H9 (cell line): ENCODE measurements around the gene MYL9. TPM values are rescaled to one million over a fixed set of nuclear protein-coding genes. Genes with fewer than 3 reads are reported as not detected.

Experiments used
- DNase-seq: peaks from one replicate; pipeline ENCODE4 v3.0.0-alpha.2; 2017
- H2AFZ ChIP-seq: one replicate; pipeline ENCODE4 v1.6.1; 2013; ENCODE audit warnings: mild to moderate bottlenecking, low read length, control low read depth, moderate library complexity
- H2AK5ac ChIP-seq: 2 replicates; pipeline ENCODE4 v1.6.1; 2013; ENCODE audit warnings: low read length, control low read depth, mixed read lengths; ENCODE audit not compliant: insufficient read length
- H2BK120ac ChIP-seq: one replicate; pipeline ENCODE4 v1.6.1; 2013; ENCODE audit warnings: low read depth, mild to moderate bottlenecking, low read length, control low read depth, inconsistent platforms; ENCODE audit not compliant: poor library complexity, severe bottlenecking
- H2BK12ac ChIP-seq: 2 replicates; pipeline ENCODE4 v1.6.1; 2013; ENCODE audit warnings: low read length, control low read depth, mixed read lengths, low read depth; ENCODE audit not compliant: insufficient read length
- H2BK15ac ChIP-seq: 2 replicates; pipeline ENCODE4 v1.6.1; 2013; ENCODE audit warnings: low read depth, low read length, control low read depth
- H2BK20ac ChIP-seq: one replicate; pipeline ENCODE4 v1.6.1; 2013; ENCODE audit warnings: low read depth, mild to moderate bottlenecking, low read length, control low read depth, inconsistent platforms; ENCODE audit not compliant: poor library complexity, severe bottlenecking
- H2BK5ac ChIP-seq: 2 replicates; pipeline ENCODE4 v1.6.1; 2013; ENCODE audit warnings: low read length, control low read depth, mixed read lengths; ENCODE audit not compliant: insufficient read length
- H3K14ac ChIP-seq: 2 replicates; pipeline ENCODE4 v1.6.1; 2013; ENCODE audit warnings: low read length, control low read depth; ENCODE audit not compliant: insufficient read depth
- H3K18ac ChIP-seq: 2 replicates; pipeline ENCODE4 v1.6.1; 2013; ENCODE audit warnings: low read depth, mild to moderate bottlenecking, mixed read lengths, low read length, control low read depth; ENCODE audit not compliant: insufficient read length
- H3K23ac ChIP-seq: 2 replicates; pipeline ENCODE4 v1.6.1; 2013; ENCODE audit warnings: low read length, control low read depth, mixed read lengths, low read depth; ENCODE audit not compliant: insufficient read length
- H3K23me2 ChIP-seq: 2 replicates; pipeline ENCODE4 v1.6.1; 2013; ENCODE audit warnings: low read depth, mild to moderate bottlenecking, mixed read lengths, low read length, control low read depth; ENCODE audit not compliant: insufficient read length, poor library complexity, severe bottlenecking
- H3K27ac ChIP-seq: 2 replicates; pipeline ENCODE4 v1.5.1; 2013; ENCODE audit warnings: low read length, control low read depth, mixed read lengths, low read depth; ENCODE audit not compliant: insufficient read length
- H3K27me3 ChIP-seq: 2 replicates; pipeline ENCODE4 v1.6.1; 2013; ENCODE audit warnings: low read length, control low read depth, inconsistent platforms; ENCODE audit not compliant: insufficient read depth
- H3K4ac ChIP-seq: 2 replicates; pipeline ENCODE4 v1.6.1; 2013; ENCODE audit warnings: low read depth, mild to moderate bottlenecking, control low read depth, inconsistent platforms, low read length, moderate library complexity
- H3K4me1 ChIP-seq: 2 replicates; pipeline ENCODE4 v1.6.1; 2013; ENCODE audit warnings: low read length, control low read depth, inconsistent platforms; ENCODE audit not compliant: insufficient read depth
- H3K4me2 ChIP-seq: 2 replicates; pipeline ENCODE4 v1.6.1; 2013; ENCODE audit warnings: low read length, control low read depth, mixed read lengths; ENCODE audit not compliant: insufficient read length, insufficient read depth
- H3K56ac ChIP-seq: 2 replicates; pipeline ENCODE4 v1.6.1; 2013; ENCODE audit warnings: low read depth, mild to moderate bottlenecking, mixed read lengths, low read length, control low read depth; ENCODE audit not compliant: insufficient read length
- H3K79me1 ChIP-seq: 2 replicates; pipeline ENCODE4 v1.6.1; 2013; ENCODE audit warnings: low read depth, mild to moderate bottlenecking, moderate library complexity, low read length, control low read depth, inconsistent platforms; ENCODE audit not compliant: insufficient read depth, poor library complexity, severe bottlenecking
- H3K79me2 ChIP-seq: 2 replicates; pipeline ENCODE4 v1.6.1; 2013; ENCODE audit warnings: low read length, control low read depth, inconsistent platforms; ENCODE audit not compliant: insufficient read depth
- H3K9ac ChIP-seq: 2 replicates; pipeline ENCODE4 v1.6.1; 2013; ENCODE audit warnings: low read length, control low read depth, mixed read lengths; ENCODE audit not compliant: insufficient read length; ENCODE audit errors: extremely low read depth
- H3K9me3 ChIP-seq: one replicate; pipeline ENCODE4 v1.6.1; 2013; ENCODE audit warnings: low read depth, low read length, inconsistent platforms; ENCODE audit not compliant: control insufficient read depth
- H3T11ph ChIP-seq: one replicate; pipeline ENCODE4 v1.6.1; 2013; ENCODE audit warnings: mild to moderate bottlenecking, low read length, control low read depth, inconsistent platforms
- H4K20me1 ChIP-seq: one replicate; pipeline ENCODE4 v1.6.1; 2013; ENCODE audit not compliant: control insufficient read depth, insufficient read length, insufficient read depth
- H4K5ac ChIP-seq: 2 replicates; pipeline ENCODE4 v1.6.1; 2013; ENCODE audit warnings: low read depth, mild to moderate bottlenecking, mixed read lengths, low read length, control low read depth; ENCODE audit not compliant: insufficient read length
- H4K8ac ChIP-seq: replicated peaks from 2 replicates; pipeline ENCODE4 v1.6.1; 2013; ENCODE audit warnings: low read length, control low read depth, mixed read lengths, low read depth; ENCODE audit not compliant: insufficient read length
- H4K91ac ChIP-seq: 2 replicates; pipeline ENCODE4 v1.6.1; 2013; ENCODE audit warnings: low read depth, mild to moderate bottlenecking, moderate library complexity, mixed read lengths, low read length, control low read depth; ENCODE audit not compliant: insufficient read length
- H3K27ac Mint-ChIP-seq, 3 experiments: 2 replicates in 2 of 3; 3 replicates in 1 of 3; pipeline ENCODE4 v1.8.0; 2020 to 2021; ENCODE audit warnings: mixed read lengths in 3 of 3, mild to moderate bottlenecking in 1 of 3, moderate library complexity in 1 of 3
- H3K27me3 Mint-ChIP-seq: 2 replicates; pipeline ENCODE4 v1.8.0; 2021; ENCODE audit warnings: low read depth, mild to moderate bottlenecking, moderate library complexity, mixed read lengths
- H3K36me3 Mint-ChIP-seq, 3 experiments: 2 replicates in 2 of 3; 3 replicates in 1 of 3; pipeline ENCODE4 v1.8.0; 2020 to 2021; ENCODE audit warnings: low read depth in 3 of 3, mixed read lengths in 3 of 3; ENCODE audit not compliant: insufficient read depth in 1 of 3
- H3K4me1 Mint-ChIP-seq, 2 experiments: 2 replicates each; pipeline ENCODE4 v1.8.0; 2020; ENCODE audit warnings: mixed read lengths in 2 of 2
- H3K4me3 Mint-ChIP-seq, 2 experiments: 2 replicates in 1 of 2; 3 replicates in 1 of 2; pipeline ENCODE4 v1.8.0; 2020 to 2021; ENCODE audit warnings: mild to moderate bottlenecking in 2 of 2, mixed read lengths in 2 of 2, moderate library complexity in 1 of 2
- H3K9me3 Mint-ChIP-seq, 2 experiments: 2 replicates in 1 of 2; 3 replicates in 1 of 2; pipeline ENCODE4 v1.8.0; 2020; ENCODE audit warnings: mild to moderate bottlenecking in 2 of 2, mixed read lengths in 2 of 2, moderate library complexity in 1 of 2
- WGBS: extraction: QIAGEN DNeasy Blood & Tissue Kit; methylation state at CpG from one replicate; pipeline ENCODE4 v1.1.7; 2013; ENCODE audit warnings: missing lambda C conversion rate, low lambda C conversion rate, mixed read lengths; ENCODE audit not compliant: insufficient read length; ENCODE audit errors: extremely low coverage; 5-methylcytosine and 5-hydroxymethylcytosine counted together
- total RNA-seq: library from RNA; stranded (reverse); gene quantifications from 2 replicates; pipeline ENCODE4 v1.2.1, GENCODE V29; 2021
- TF ChIP-seq, protein P1 (sequence below): fragments of 200-600 bp; sonication (generic); conservative IDR thresholded peaks from 3 replicates; pipeline ENCODE4 v1.8.0; 2021; ENCODE audit warnings: antibody characterized with exemption, mild to moderate bottlenecking

Gene MYL9
- total RNA-seq, 1 experiment from 2014 or later, result 218 TPM

DNA sequence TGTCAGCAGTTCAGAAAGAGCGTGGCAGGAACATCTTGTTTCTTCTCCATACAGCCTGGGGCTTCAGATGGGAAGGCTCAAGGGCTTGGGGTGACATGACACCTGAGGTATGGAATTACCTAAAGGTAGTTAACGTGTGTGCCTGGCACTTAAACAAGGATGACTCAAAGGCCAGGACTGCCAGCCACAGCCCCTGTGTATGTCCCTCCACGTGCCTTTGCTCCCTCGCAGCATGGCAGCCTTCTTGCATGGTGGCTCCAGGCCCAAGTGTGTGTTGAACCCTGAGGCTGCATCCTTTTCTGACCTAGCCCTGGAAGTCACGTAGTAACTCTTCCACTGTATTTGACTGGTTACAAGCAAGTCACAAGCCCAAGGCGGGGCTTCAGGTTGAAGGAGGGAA, 33.6 kb upstream of the MYL9 start:
- TF ChIP-seq, protein P1, sequence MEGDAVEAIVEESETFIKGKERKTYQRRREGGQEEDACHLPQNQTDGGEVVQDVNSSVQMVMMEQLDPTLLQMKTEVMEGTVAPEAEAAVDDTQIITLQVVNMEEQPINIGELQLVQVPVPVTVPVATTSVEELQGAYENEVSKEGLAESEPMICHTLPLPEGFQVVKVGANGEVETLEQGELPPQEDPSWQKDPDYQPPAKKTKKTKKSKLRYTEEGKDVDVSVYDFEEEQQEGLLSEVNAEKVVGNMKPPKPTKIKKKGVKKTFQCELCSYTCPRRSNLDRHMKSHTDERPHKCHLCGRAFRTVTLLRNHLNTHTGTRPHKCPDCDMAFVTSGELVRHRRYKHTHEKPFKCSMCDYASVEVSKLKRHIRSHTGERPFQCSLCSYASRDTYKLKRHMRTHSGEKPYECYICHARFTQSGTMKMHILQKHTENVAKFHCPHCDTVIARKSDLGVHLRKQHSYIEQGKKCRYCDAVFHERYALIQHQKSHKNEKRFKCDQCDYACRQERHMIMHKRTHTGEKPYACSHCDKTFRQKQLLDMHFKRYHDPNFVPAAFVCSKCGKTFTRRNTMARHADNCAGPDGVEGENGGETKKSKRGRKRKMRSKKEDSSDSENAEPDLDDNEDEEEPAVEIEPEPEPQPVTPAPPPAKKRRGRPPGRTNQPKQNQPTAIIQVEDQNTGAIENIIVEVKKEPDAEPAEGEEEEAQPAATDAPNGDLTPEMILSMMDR, result no peak
- peaks cover 13 to 64% (median 44%) of the 10 kb centered on the region in 3 experiments for H3K36me3 Mint-ChIP-seq

More for the DNA sequence above, 33.6 kb upstream of the MYL9 start:
- H3K9me3 ChIP-seq, result no peaks in the 10 kb centered on the region
- Mint-ChIP-seq H3K9me3 (no peaks in the 10 kb centered on the region), H3K27me3 (no peaks in the 10 kb centered on the region), H3K4me3 (no peak overlapping the region), H3K27ac (no peak overlapping the region), H3K4me1 (no peaks in the 10 kb centered on the region)
- H3K79me2 ChIP-seq, result no peaks in the 10 kb centered on the region
- no peaks in the 10 kb centered on the region for H3K23me2 ChIP-seq
- H2BK12ac ChIP-seq, result no peak overlapping the region
- H2AFZ ChIP-seq, result no peak overlapping the region
- no peak overlapping the region for H3K9ac ChIP-seq
- H4K8ac ChIP-seq, result no peak overlapping the region
- no peaks in the 10 kb centered on the region for H4K20me1 ChIP-seq
- no peak overlapping the region for H3K14ac ChIP-seq
- H4K91ac ChIP-seq, result no peak overlapping the region
- H3K4ac ChIP-seq, result no peak overlapping the region
- no peaks in the 10 kb centered on the region for H3K27me3 ChIP-seq
- H3K4me1 ChIP-seq, result no peaks in the 10 kb centered on the region
- no peak overlapping the region for H2BK5ac ChIP-seq
- no peaks in the 10 kb centered on the region for H3K79me1 ChIP-seq
- WGBS, result no CpG with 5 or more reads among the region's 6 CpGs
- no peak overlapping the region for H2BK120ac ChIP-seq
- no peak overlapping the region for H3K4me2 ChIP-seq
- no peak overlapping the region for H3K23ac ChIP-seq
- no peak overlapping the region for H3K18ac ChIP-seq
- H3K56ac ChIP-seq, result no peak overlapping the region
- H2AK5ac ChIP-seq, result no peak overlapping the region
- no peak overlapping the region for H2BK20ac ChIP-seq
- H3K27ac ChIP-seq, result no peak overlapping the region
- H4K5ac ChIP-seq, result no peak overlapping the region
- DNase-seq, result no peak
- H2BK15ac ChIP-seq, result no peak overlapping the region
- H3T11ph ChIP-seq, result no peak overlapping the region
